Measurements from ENCODE around the gene MCRIP2. TPM values are rescaled to one million over a fixed set of nuclear protein-coding genes. Genes with fewer than 3 reads are reported as not detected.

Gene MCRIP2
- total RNA-seq, 1 experiment from 2014 or later, result 44.6 TPM

GRCh38 chr16:625117-625976 lies 16.3 kb upstream of the MCRIP2 start:
- ChIA-PET POLR2A (interaction anchor here (1.0 to 6.3 kb wide), 5 partner anchors 11 to 89 kb away, joined by 3 to 88 read pairs (median 4); partner anchors contain the start of genes JMJD8, METRN, METTL26 and RAB40C), CTCF (interaction anchor here (0.6 to 1.8 kb wide), 2 partner anchors 33 to 94 kb away, joined by 3 to 5 read pairs; no protein-coding TSS in a partner anchor)
- BruUV-seq (replicated peaks), result no TSS peak
- intact Hi-C loops (cut with micrococcal nuclease), result no loop called here
- peak overlapping the region; percentile 87 for H3K27ac Mint-ChIP-seq (ENCODE audit: low read depth, unreplicated experiment)
- H3K4me1 Mint-ChIP-seq (ENCODE audit: insufficient read depth, unreplicated experiment), result peaks cover 25% of the 10 kb centered on the region
- no peak overlapping the region for H3K4me3 Mint-ChIP-seq (ENCODE audit: unreplicated experiment)
- no peak for DNase-seq (ENCODE audit: unreplicated experiment)
- H3K9me3 Mint-ChIP-seq (ENCODE audit: unreplicated experiment), result no peaks in the 10 kb centered on the region
- H3K36me3 Mint-ChIP-seq (ENCODE audit: insufficient read depth, unreplicated experiment), result peaks cover 41% of the 10 kb centered on the region
- H3K27me3 Mint-ChIP-seq (ENCODE audit: insufficient read depth, unreplicated experiment), result no peaks in the 10 kb centered on the region
- no peak for TF ChIP-seq CTCF (IDR thresholded peaks at IDR 0.05; ENCODE audit: unreplicated experiment)

GRCh38 chr16:625977-626765 lies 15.5 kb upstream of the MCRIP2 start:
- BruUV-seq (replicated peaks), result no TSS peak
- TF ChIP-seq CTCF (IDR thresholded peaks at IDR 0.05; ENCODE audit: unreplicated experiment), result no peak
- Mint-ChIP-seq H3K27ac (ENCODE audit: low read depth, unreplicated experiment) (peak overlapping the region; percentile 87), H3K36me3 (ENCODE audit: insufficient read depth, unreplicated experiment) (peaks cover 41% of the 10 kb centered on the region), H3K4me1 (ENCODE audit: insufficient read depth, unreplicated experiment) (peaks cover 25% of the 10 kb centered on the region), H3K4me3 (ENCODE audit: unreplicated experiment) (peak overlapping the region; percentile 51), H3K9me3 (ENCODE audit: unreplicated experiment) (no peaks in the 10 kb centered on the region), H3K27me3 (ENCODE audit: insufficient read depth, unreplicated experiment) (no peaks in the 10 kb centered on the region)
- intact Hi-C loops (cut with micrococcal nuclease), result no loop called here
- CTCF ChIA-PET, result no interaction called here
- DNase-seq (ENCODE audit: unreplicated experiment), result no peak
- POLR2A ChIA-PET, result interaction anchor here (0.6 to 4.7 kb wide), 8 partner anchors 10 to 100 kb away, joined by 3 to 53 read pairs (median 6); partner anchors contain the start of genes METRN, METTL26 and RAB40C

GRCh38 chr16:626787-627453 lies 14.7 kb upstream of the MCRIP2 start:
- Mint-ChIP-seq H3K4me3 (ENCODE audit: unreplicated experiment) (peak overlapping the region; percentile 51), H3K27ac (ENCODE audit: low read depth, unreplicated experiment) (peak overlapping the region; percentile 87), H3K27me3 (ENCODE audit: insufficient read depth, unreplicated experiment) (no peaks in the 10 kb centered on the region), H3K4me1 (ENCODE audit: insufficient read depth, unreplicated experiment) (peaks cover 22% of the 10 kb centered on the region), H3K36me3 (ENCODE audit: insufficient read depth, unreplicated experiment) (peaks cover 35% of the 10 kb centered on the region), H3K9me3 (ENCODE audit: unreplicated experiment) (no peaks in the 10 kb centered on the region)
- ChIA-PET CTCF (interaction anchor here (1.5 kb wide), 1 partner anchor 34 kb away, joined by 6 read pairs; no protein-coding TSS in a partner anchor), POLR2A (interaction anchor here (0.6 to 4.7 kb wide), 13 partner anchors 10 to 101 kb away, joined by 3 to 53 read pairs (median 4); partner anchors contain the start of genes METRN, METTL26, RAB40C and STUB1)
- DNase-seq (ENCODE audit: unreplicated experiment), result peak; percentile 98
- no TSS peak for BruUV-seq (replicated peaks)
- no peak for TF ChIP-seq CTCF (IDR thresholded peaks at IDR 0.05; ENCODE audit: unreplicated experiment)
- intact Hi-C loops (cut with micrococcal nuclease), result no loop called here
